Activated CD8-positive, alpha-beta T cell treated with anti-CD3 and anti-CD28 coated beads for 36 hours (primary cell): Measurements from ENCODE around the gene CASTOR1. TPM values are rescaled to one million over a fixed set of nuclear protein-coding genes. Genes with fewer than 3 reads are reported as not detected.

Experiments
- ATAC-seq: fragments of 200-7000 bp; cut with Tn5 transposase; one replicate; pipeline ENCODE4 v1.10.0; 2021; ENCODE audit warnings: mild to moderate bottlenecking, moderate library complexity
- CTCF ChIA-PET: fragments of 350-600 bp; sonication (Branson Sonifier 250); formaldehyde crosslinking; loops from one replicate; lab custom pipeline; 2021; ENCODE audit warnings: antibody characterized with exemption; lab: Charles Lee
- POLR2A ChIA-PET: fragments of 350-600 bp; sonication (Branson Sonifier 250); formaldehyde crosslinking; loops from one replicate; lab custom pipeline; 2021; ENCODE audit warnings: antibody characterized with exemption; lab: Charles Lee
- DNase-seq: peaks from one replicate; pipeline ENCODE4 v3.0.0-alpha.2; 2020
- H3K27ac Mint-ChIP-seq: one replicate; pipeline ENCODE4 v1.8.0; 2021; ENCODE audit warnings: mild to moderate bottlenecking, mixed read lengths
- H3K27me3 Mint-ChIP-seq: one replicate; pipeline ENCODE4 v1.8.0; 2021; ENCODE audit warnings: mixed read lengths
- H3K36me3 Mint-ChIP-seq: one replicate; pipeline ENCODE4 v1.8.0; 2021; ENCODE audit warnings: low read depth, mixed read lengths
- H3K4me1 Mint-ChIP-seq: one replicate; pipeline ENCODE4 v1.8.0; 2021; ENCODE audit warnings: low read depth, mixed read lengths
- H3K4me3 Mint-ChIP-seq: one replicate; pipeline ENCODE4 v1.8.0; 2021; ENCODE audit warnings: mild to moderate bottlenecking, moderate library complexity, mixed read lengths
- H3K9me3 Mint-ChIP-seq: one replicate; pipeline ENCODE4 v1.8.0; 2021; ENCODE audit warnings: mixed read lengths
- intact Hi-C: fragments of 100-400 bp; cut with micrococcal nuclease; formaldehyde crosslinking; loops from one replicate; pipeline ENCODE4 v1.10.0; 2022
- total RNA-seq, 2 experiments: library from RNA; stranded (reverse); gene quantifications; one replicate each; pipeline ENCODE4 v1.2.3, GENCODE V29; 2021
- TF ChIP-seq, protein P1 (sequence below): fragments of 200-600 bp; IDR thresholded peaks from one replicate; pipeline ENCODE4 v1.8.0; 2022; ENCODE audit warnings: antibody characterized with exemption, mild to moderate bottlenecking

The CASTOR1 gene
- total RNA-seq, 2 experiments from 2014 or later: 4.2 to 5.1 TPM

DNA sequence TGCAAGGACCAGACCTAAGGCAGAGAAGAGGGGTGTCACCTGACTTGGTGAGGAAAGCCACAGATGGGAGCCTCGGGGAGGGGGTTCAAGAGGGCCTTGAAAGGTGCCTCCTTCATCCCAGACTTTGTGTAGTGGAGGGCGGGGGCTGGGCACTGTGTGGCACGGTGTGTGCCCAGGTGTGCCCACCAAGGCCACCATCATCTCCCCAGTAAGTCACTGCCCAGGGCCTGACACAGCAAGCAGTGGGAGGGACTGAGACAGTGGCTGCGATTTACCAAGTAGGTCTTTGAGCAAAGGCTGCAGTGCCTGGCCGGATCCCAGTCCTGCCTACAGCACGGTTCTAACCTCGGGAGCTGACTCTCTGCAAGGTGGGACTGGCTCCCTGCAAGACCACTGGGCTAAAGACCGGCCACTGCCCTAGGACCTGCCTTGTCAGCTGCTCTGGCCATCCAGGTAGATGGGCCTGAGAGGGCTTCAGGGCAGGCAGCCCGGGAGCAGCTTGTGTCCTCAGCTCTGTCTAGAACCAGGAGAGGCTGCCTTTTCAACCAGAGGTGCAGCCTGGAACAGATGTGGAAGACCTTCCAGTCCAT is 24.1 kb downstream of the CASTOR1 start:
- H3K4me3 Mint-ChIP-seq: peak overlapping the region; percentile 95
- peaks cover 64% of the 10 kb centered on the region for H3K36me3 Mint-ChIP-seq
- ATAC-seq (no peak), DNase-seq (no peak)
- H3K27me3 Mint-ChIP-seq: no peaks in the 10 kb centered on the region
- no peaks in the 10 kb centered on the region for H3K9me3 Mint-ChIP-seq
- peaks cover 40% of the 10 kb centered on the region for H3K4me1 Mint-ChIP-seq
- CTCF ChIA-PET: interaction anchor here (1.4 to 4.5 kb wide), 5 partner anchors 19 to 161 kb away, joined by 3 to 45 read pairs (median 17); partner anchors contain the start of gene RNF215
- peak overlapping the region; percentile 99 for H3K27ac Mint-ChIP-seq
- POLR2A ChIA-PET: interaction anchor here (0.8 to 2.4 kb wide), 8 partner anchors 14 to 160 kb away, joined by 3 to 14 read pairs (median 4); partner anchors contain the start of gene CASTOR1
- intact Hi-C loops: no loop called here
- TF ChIP-seq, protein P1, sequence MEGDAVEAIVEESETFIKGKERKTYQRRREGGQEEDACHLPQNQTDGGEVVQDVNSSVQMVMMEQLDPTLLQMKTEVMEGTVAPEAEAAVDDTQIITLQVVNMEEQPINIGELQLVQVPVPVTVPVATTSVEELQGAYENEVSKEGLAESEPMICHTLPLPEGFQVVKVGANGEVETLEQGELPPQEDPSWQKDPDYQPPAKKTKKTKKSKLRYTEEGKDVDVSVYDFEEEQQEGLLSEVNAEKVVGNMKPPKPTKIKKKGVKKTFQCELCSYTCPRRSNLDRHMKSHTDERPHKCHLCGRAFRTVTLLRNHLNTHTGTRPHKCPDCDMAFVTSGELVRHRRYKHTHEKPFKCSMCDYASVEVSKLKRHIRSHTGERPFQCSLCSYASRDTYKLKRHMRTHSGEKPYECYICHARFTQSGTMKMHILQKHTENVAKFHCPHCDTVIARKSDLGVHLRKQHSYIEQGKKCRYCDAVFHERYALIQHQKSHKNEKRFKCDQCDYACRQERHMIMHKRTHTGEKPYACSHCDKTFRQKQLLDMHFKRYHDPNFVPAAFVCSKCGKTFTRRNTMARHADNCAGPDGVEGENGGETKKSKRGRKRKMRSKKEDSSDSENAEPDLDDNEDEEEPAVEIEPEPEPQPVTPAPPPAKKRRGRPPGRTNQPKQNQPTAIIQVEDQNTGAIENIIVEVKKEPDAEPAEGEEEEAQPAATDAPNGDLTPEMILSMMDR: no peak

DNA sequence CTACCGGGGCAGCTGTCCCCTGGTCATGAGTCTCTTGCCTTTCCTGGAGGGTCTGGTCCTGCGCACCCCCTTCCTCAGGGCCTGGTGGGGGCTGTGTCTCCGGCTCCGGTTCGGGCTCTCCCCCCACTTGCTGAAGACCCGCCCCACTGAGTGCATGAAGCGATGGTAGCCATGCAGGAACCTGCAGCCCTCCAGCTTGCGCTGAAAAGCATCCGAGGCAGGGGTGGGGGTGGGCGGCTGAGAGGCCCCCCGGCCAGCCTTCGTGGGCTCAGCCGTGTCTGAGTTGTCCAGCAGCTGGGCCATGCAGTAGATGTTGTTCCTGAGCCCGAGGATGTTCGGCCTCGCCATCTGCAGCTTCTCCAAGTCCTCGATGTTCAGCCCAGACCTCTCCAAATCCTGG is 25.4 kb downstream of the CASTOR1 start:
- ChIA-PET CTCF (interaction anchor here (0.7 to 4.5 kb wide), 20 partner anchors 8 to 163 kb away, joined by 3 to 45 read pairs (median 4); partner anchors contain the start of gene RNF215), POLR2A (interaction anchor here (0.6 to 2.4 kb wide), 6 partner anchors 15 to 158 kb away, joined by 3 to 14 read pairs (median 5); no protein-coding TSS in a partner anchor)
- Mint-ChIP-seq H3K9me3 (no peaks in the 10 kb centered on the region), H3K4me3 (peak overlapping the region; percentile 95), H3K27me3 (no peaks in the 10 kb centered on the region), H3K27ac (peak overlapping the region; percentile 83), H3K4me1 (peaks cover 38% of the 10 kb centered on the region), H3K36me3 (peaks cover 54% of the 10 kb centered on the region)
- intact Hi-C loops: no loop called here
- ATAC-seq (no peak), DNase-seq (no peak)
- TF ChIP-seq, protein P1: no peak

DNA sequence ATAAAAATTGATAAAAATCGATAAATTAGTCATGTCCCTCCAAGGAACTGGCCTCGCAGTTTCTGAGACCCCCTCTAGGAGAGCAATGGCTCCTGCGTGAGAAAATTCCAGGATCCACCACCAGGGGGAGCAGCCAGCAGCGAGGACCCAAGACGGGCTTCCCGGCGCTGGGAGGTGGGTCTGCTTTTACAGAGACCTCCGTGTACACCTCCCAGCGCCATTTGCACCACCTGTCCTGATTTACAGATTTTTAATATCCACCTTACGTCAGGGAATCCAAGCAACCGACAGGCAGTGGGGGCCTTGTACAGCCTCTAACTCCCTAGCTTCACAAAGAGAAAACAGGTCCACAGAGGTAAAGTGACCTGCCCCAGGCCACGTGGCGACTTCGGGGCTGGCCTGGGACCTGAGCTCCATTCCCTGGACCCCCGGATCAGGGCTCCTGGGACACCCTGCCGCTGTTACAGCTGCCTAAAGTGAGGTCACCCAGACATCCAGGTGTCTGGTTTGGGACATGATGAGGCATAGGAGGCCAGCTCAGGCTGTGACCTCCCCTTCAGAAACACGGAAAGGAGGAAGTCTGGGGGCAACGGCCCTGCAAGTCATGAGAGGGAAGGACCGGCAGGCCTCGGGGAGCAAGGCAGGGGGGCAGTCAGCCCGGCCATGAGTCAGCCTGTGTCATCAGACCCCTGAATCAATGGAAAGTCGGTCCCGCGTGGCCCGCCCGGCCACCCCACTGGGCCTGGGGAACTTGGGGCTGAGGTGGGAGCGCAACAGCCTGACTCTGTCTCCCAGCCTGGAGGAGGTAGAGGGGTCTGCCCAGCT is 26.2 kb downstream of the CASTOR1 start:
- Mint-ChIP-seq H3K9me3 (no peaks in the 10 kb centered on the region), H3K36me3 (peaks cover 49% of the 10 kb centered on the region), H3K27me3 (no peaks in the 10 kb centered on the region), H3K27ac (peak overlapping the region; percentile 83), H3K4me1 (peaks cover 31% of the 10 kb centered on the region), H3K4me3 (peak overlapping the region; percentile 95)
- TF ChIP-seq, protein P1: peak; percentile 100
- CTCF ChIA-PET: interaction anchor here (0.6 to 4.5 kb wide), 29 partner anchors 9 to 163 kb away, joined by 3 to 45 read pairs (median 4); partner anchors contain the start of genes LIF, RNF215 and SEC14L2
- intact Hi-C loops: no loop called here
- ATAC-seq (no peak), DNase-seq (peak; percentile 88)
- POLR2A ChIA-PET: interaction anchor here (0.6 to 2.4 kb wide), 8 partner anchors 16 to 157 kb away, joined by 3 to 14 read pairs (median 4); no protein-coding TSS in a partner anchor

DNA sequence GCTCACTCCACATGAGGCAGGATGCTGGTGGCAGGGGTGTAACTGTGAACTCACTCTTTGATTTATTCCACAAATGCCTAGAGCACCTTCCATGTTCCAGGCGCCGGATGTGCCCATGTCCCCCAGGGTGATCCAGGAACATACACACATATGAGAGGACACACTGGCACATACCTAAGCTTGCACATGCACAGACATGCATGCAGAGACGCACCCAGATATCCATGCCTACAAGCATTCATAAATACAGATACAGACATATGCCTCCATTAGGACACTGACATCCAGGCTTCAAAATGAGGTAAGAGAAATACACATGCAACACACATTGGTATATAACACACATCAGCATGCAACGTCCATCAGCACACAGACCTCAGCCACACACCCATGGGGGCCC is 27.2 kb downstream of the CASTOR1 start:
- H3K4me3 Mint-ChIP-seq: peak overlapping the region; percentile 95
- POLR2A ChIA-PET: interaction anchor here (1.0 kb wide), 1 partner anchor 33 kb away, joined by 4 read pairs; no protein-coding TSS in a partner anchor
- peak overlapping the region; percentile 75 for H3K27ac Mint-ChIP-seq

More for the DNA sequence above, 27.2 kb downstream of the CASTOR1 start:
- H3K9me3 Mint-ChIP-seq: no peaks in the 10 kb centered on the region
- peaks cover 23% of the 10 kb centered on the region for H3K4me1 Mint-ChIP-seq
- peaks cover 47% of the 10 kb centered on the region for H3K36me3 Mint-ChIP-seq
- no peaks in the 10 kb centered on the region for H3K27me3 Mint-ChIP-seq
- TF ChIP-seq, protein P1: no peak
- CTCF ChIA-PET: interaction anchor here (1.5 to 2.5 kb wide), 6 partner anchors 18 to 141 kb away, joined by 4 to 9 read pairs (median 6); partner anchors contain the start of genes RNF215 and SEC14L2
- no peak for ATAC-seq
- DNase-seq: no peak
- intact Hi-C loops: no loop called here
